MM.1S (cell line): ENCODE results near the gene CCN2.

ENCODE experiments used
- DNase-seq: peaks from one replicate; pipeline ENCODE4 v3.0.0-alpha.2; 2015
- H2AFZ ChIP-seq: fragments of 300-600 bp; sonication (generic); 2 replicates; pipeline ENCODE4 v1.6.0; 2016; ENCODE audit warnings: antibody characterized with exemption, low read length
- H3F3A ChIP-seq: fragments of 300-600 bp; sonication (generic); 2 replicates; pipeline ENCODE4 v1.6.1; 2016; ENCODE audit warnings: mild to moderate bottlenecking, antibody characterized with exemption, low read length, moderate library complexity, mixed read lengths; ENCODE audit not compliant: insufficient read depth
- H3K27ac ChIP-seq: fragments of 300-600 bp; sonication (generic); 2 replicates; pipeline ENCODE4 v1.5.1; 2016; ENCODE audit warnings: mild to moderate bottlenecking, low read length
- H3K27me3 ChIP-seq: fragments of 300-600 bp; sonication (generic); replicated peaks from 2 replicates; pipeline ENCODE4 v1.6.0; 2016; ENCODE audit warnings: low read length; ENCODE audit not compliant: insufficient read depth
- H3K36me3 ChIP-seq: fragments of 300-600 bp; sonication (generic); replicated peaks from 2 replicates; pipeline ENCODE4 v1.6.1; 2016; ENCODE audit warnings: mild to moderate bottlenecking, low read length, mixed read lengths; ENCODE audit not compliant: insufficient read depth
- H3K4me1 ChIP-seq: fragments of 300-600 bp; sonication (generic); 2 replicates; pipeline ENCODE4 v1.6.1; 2016; ENCODE audit warnings: low read length, mixed read lengths
- H3K4me2 ChIP-seq: fragments of 300-600 bp; sonication (generic); 2 replicates; pipeline ENCODE4 v1.6.0; 2016; ENCODE audit warnings: low read depth, low read length
- H3K4me3 ChIP-seq: fragments of 300-600 bp; sonication (generic); 2 replicates; pipeline ENCODE4 v1.5.1; 2016; ENCODE audit warnings: low read length, mixed read lengths
- H3K79me2 ChIP-seq: fragments of 300-600 bp; sonication (generic); 2 replicates; pipeline ENCODE4 v1.6.1; 2016; ENCODE audit warnings: mixed run types, low read length, mixed read lengths
- H3K9ac ChIP-seq: fragments of 300-600 bp; sonication (generic); 2 replicates; pipeline ENCODE4 v1.6.1; 2016; ENCODE audit warnings: low read length, mixed read lengths
- H3K9me2 ChIP-seq: fragments of 300-600 bp; sonication (generic); replicated peaks from 2 replicates; pipeline ENCODE4 v1.6.1; 2016; ENCODE audit warnings: mild to moderate bottlenecking, low read length, mixed read lengths; ENCODE audit not compliant: insufficient read depth
- H3K9me3 ChIP-seq: fragments of 300-600 bp; sonication (generic); replicated peaks from 2 replicates; pipeline ENCODE4 v1.6.1; 2016; ENCODE audit warnings: mild to moderate bottlenecking, low read length, mixed read lengths; ENCODE audit not compliant: insufficient read depth
- H4K20me1 ChIP-seq: fragments of 300-600 bp; sonication (generic); 2 replicates; pipeline ENCODE4 v1.6.1; 2016; ENCODE audit warnings: mild to moderate bottlenecking, low read length, moderate library complexity, mixed read lengths; ENCODE audit not compliant: insufficient read depth
- CTCF ChIP-seq: fragments of 300-600 bp; sonication (generic); IDR thresholded peaks from 2 replicates; pipeline ENCODE4 v1.5.1; 2016; ENCODE audit warnings: antibody characterized with exemption, low read length, mixed read lengths
- EZH2 ChIP-seq: fragments of 300-600 bp; sonication (generic); optimal IDR thresholded peaks from 2 replicates; pipeline ENCODE3; 2017; ENCODE audit warnings: low read depth, mild to moderate bottlenecking, antibody characterized with exemption, low read length, mixed read lengths
- EZH2phosphoT487 ChIP-seq: fragments of 300-600 bp; sonication (generic); IDR thresholded peaks from 2 replicates; pipeline ENCODE4 v1.6.1; 2018; ENCODE audit warnings: antibody characterized with exemption, low read length

Gene CCN2

GRCh38 chr6:131918650-131919355 is 32.4 kb downstream of the CCN2 start:
- no peaks in the 10 kb centered on the region for H3K27me3 ChIP-seq
- H3K9me3 ChIP-seq: no peaks in the 10 kb centered on the region
- H3K4me3 ChIP-seq: no peak overlapping the region
- no peak overlapping the region for H3K9ac ChIP-seq
- no peaks in the 10 kb centered on the region for H3K79me2 ChIP-seq
- H3K36me3 ChIP-seq: no peaks in the 10 kb centered on the region
- peak overlapping the region; percentile 51; the same call in 1 of the 2 replicates for H2AFZ ChIP-seq
- no peaks in the 10 kb centered on the region for H3K9me2 ChIP-seq
- peak overlapping the region; percentile 79; the same call in 1 of the 2 replicates for H3K27ac ChIP-seq
- DNase-seq: no peak
- TF ChIP-seq EZH2: no peak
- no peak for TF ChIP-seq CTCF
- no peak for TF ChIP-seq EZH2phosphoT487
- peak overlapping the region; percentile 75 for H3K4me2 ChIP-seq
- H4K20me1 ChIP-seq: no peaks in the 10 kb centered on the region
- peaks cover 42% of the 10 kb centered on the region for H3K4me1 ChIP-seq
- H3F3A ChIP-seq: peaks cover 25% of the 10 kb centered on the region

- peak overlapping the region; percentile 79; the same call in 1 of the 2 replicates for H3K27ac ChIP-seq
- DNase-seq: peak; percentile 74
- peaks cover 25% of the 10 kb centered on the region for H3F3A ChIP-seq
- H4K20me1 ChIP-seq: no peaks in the 10 kb centered on the region
- peak overlapping the region; percentile 51 for H2AFZ ChIP-seq
- no peaks in the 10 kb centered on the region for H3K9me2 ChIP-seq
- no peaks in the 10 kb centered on the region for H3K27me3 ChIP-seq
- H3K9me3 ChIP-seq: no peaks in the 10 kb centered on the region
- peak overlapping the region; percentile 75 for H3K4me2 ChIP-seq
- H3K4me3 ChIP-seq: peak overlapping the region; percentile 1
- H3K36me3 ChIP-seq: no peaks in the 10 kb centered on the region
- TF ChIP-seq CTCF (peak; percentile 26), EZH2 (no peak), EZH2phosphoT487 (no peak)
- H3K9ac ChIP-seq: peak overlapping the region; percentile 28; the same call in 1 of the 2 replicates
- H3K4me1 ChIP-seq: peaks cover 42% of the 10 kb centered on the region
- no peaks in the 10 kb centered on the region for H3K79me2 ChIP-seq
Observed at GRCh38 chr6:131917763-131918649, 33.2 kb downstream of the CCN2 start.

- Histone ChIP-seq H2AFZ (peak overlapping the region; percentile 51), H3F3A (peaks cover 25% of the 10 kb centered on the region), H4K20me1 (no peaks in the 10 kb centered on the region), H3K27ac (peak overlapping the region; percentile 79; the same call in 1 of the 2 replicates), H3K36me3 (no peaks in the 10 kb centered on the region), H3K79me2 (no peaks in the 10 kb centered on the region), H3K4me2 (peak overlapping the region; percentile 75), H3K9me3 (no peaks in the 10 kb centered on the region), H3K27me3 (no peaks in the 10 kb centered on the region), H3K9me2 (no peaks in the 10 kb centered on the region), H3K4me1 (peaks cover 42% of the 10 kb centered on the region), H3K9ac (peak overlapping the region; percentile 28; the same call in 1 of the 2 replicates), H3K4me3 (peak overlapping the region; percentile 1)
- DNase-seq: peak; percentile 81
- no peak for TF ChIP-seq EZH2
- no peak for TF ChIP-seq CTCF
- no peak for TF ChIP-seq EZH2phosphoT487
Observed at GRCh38 chr6:131917318-131917717, 33.9 kb downstream of the CCN2 start.
